Inferior parietal cortex (tissue), 1 donor: ENCODE results near the gene AKR1C3.
"Not testable (repeated sequence)": the region's sequence is repeated elsewhere in the genome, so short reads cannot be mapped to it uniquely, and the experiment has no call there.

Experiments used
- DNase-seq: peaks from one replicate; pipeline ENCODE4 v3.0.0-alpha.2; 2016; ENCODE audit errors: extremely low spot score

Gene AKR1C3

DNA sequence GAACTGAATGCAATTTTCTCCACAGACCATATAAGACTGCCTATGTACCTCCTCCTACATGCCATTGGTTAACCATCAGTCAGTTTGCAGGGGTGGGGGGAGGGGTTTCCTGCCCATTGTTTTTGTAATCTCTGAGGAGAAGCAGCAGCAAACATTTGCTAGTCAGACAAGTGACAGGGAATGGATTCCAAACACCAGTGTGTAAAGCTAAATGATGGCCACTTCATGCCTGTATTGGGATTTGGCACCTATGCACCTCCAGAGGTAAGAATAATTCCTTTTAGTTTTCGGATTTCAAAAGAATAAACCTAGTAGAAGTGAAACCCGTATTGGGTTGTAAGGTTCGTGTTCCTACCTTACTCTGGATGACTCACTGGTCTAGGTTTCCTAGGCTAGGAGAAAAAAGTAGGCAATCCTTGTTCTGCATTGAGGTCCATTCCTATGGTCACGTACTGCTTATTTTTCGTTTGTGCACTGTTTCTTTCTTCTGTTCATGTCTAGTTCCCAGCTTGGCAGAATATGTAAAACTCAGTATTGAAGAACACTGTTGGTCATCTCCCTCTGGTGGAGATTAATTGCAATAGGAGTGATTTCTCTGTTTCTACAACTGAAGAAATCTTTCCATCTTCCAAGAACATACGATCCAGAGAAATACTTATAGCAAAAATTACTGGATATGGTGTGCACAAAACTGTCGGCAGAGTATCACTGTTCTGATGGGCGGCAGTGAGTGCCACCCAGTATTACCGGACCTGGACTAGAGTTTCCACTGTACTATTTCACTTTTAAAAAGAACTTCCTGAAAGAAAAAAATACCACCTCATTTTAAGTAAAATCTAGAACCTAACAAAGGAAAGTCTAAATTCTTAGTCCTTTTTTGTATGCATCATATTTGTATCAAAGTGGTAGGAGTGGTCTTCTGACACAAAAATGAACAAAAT lies at the start of gene AKR1C3:
Gene AKR1C3, plus strand, starts transcription at position 150 of the 941 bp plus-strand sequence. Its CDS starts 31 bp downstream, at position 181.
- DNase-seq = peak; percentile 32

GRCh38 chr10:5045095-5045494 lies 49.1 kb upstream of the AKR1C3 start:
- no peak for DNase-seq

- no peak for DNase-seq
These were observed 47.8 kb upstream of the AKR1C3 start for GRCh38 chr10:5046410-5046809.

DNA sequence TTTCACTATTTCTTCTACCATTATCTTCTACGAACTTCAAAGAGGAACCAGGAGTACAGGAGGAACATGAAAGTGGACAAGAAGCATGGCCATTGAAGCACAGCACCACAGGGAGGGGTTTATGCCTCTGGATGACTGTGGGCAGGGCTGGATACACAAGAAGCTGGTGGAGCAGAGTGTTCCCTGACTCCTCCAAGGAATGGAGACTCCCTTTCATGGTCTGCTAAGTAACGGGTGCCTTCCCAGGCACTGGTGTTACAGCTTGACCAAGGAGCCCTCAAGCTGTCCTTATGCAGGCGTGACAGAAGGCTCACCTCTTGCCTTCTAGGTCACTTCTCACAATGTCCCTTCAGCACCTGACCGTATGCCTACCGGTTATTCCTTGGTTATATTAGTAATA lies 47.2 kb upstream of the AKR1C3 start:
- DNase-seq = not testable (repeated sequence)

DNA sequence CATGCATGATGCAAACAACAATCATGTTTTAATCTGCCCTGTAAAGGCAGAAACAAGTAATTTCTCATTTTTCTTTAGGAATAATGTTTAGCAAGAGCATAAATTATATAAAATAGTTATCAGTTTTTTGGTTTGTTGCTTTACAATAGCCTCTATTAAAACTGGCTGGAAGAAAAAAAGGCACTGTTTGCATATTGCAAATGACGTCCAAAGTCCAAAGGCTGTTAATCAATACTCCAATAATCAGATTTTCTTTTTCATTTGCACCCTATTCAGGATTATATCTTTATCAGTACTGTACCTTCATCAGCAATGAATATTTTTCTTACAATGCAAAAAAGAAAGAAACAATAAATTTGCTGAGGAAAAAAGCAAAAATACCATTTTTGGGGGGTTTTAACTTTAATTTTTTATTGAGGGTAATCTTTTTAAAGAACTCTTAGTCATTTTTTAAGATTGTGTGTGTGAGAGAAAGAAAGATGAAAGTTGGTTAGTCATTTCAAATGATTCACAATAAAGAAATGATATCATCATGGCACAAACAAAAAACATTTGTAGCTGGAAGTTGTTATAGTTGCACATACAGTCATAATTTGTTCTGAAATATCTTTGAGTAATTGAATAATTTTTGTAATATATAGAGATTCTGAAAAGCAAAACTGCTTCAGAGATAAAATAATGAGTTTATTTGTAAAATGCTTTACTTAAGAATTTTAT lies 46.1 kb upstream of the AKR1C3 start:
- DNase-seq = no peak

DNA sequence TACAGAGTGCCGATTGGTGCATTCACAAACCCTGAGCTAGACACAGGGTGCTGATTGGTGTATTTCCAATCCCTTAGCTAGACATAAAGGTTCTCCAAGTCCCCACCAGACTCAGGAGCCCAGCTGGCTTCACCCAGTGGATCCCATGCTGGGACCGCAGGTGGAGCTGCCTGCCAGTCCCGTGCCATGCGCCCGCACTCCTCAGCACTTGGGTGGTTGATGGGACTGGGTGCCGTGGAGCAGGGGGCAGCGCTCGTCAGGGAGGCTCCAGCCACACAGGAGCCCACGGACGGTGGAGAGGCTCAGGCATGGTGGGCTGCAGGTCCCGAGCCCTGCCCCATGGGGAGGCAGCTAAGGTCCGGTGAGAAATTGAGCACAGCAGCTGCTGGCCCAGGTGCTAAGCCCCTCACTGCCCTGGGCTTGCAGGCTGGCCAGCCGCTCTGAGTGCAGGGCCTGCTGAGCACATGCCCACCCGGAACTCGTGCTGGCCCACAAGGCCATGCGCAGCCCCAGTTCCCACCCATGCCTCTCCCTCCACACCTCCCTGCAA lies 41.2 kb upstream of the AKR1C3 start:
- not testable (repeated sequence) for DNase-seq

DNA sequence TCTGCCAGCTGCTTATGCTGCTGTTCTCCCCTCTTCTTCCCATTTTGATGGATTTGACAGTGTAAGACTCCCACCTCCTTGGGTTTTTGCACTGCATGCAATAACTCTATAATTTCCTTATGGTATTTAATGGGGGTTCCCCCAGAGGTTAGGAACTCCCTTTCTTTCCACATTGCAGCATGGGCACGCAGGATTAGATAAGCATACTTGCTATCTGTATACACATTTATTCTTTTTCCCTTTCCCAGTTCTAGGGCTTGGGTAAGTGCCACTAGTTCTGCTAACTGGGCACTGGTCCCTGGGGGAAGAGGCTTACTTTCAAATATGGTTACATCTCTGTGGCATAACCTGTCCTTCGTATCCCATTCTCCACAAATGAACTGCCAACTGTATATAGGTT lies 39.4 kb upstream of the AKR1C3 start:
- not testable (repeated sequence) for DNase-seq

DNA sequence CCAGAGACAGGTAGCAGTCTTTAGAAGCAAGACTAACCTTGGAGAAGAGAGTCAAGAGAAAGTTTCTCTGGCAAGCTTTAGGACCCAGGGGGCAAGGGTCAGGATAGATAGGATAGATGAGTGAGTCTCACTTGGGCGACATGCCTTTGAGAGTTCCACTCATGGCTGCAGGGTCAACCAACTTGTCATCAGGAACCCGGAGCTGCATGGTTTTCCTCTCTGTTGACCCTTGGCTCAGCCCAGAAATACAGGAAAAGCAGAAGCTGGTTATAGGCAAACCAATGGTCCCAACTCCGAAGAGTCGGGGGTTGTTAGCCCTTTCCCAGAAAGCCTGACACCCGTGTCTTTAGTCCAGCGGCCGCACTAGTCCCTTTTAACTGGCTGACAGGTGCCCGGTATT lies 34.9 kb upstream of the AKR1C3 start:
- DNase-seq = not testable (repeated sequence)

DNA sequence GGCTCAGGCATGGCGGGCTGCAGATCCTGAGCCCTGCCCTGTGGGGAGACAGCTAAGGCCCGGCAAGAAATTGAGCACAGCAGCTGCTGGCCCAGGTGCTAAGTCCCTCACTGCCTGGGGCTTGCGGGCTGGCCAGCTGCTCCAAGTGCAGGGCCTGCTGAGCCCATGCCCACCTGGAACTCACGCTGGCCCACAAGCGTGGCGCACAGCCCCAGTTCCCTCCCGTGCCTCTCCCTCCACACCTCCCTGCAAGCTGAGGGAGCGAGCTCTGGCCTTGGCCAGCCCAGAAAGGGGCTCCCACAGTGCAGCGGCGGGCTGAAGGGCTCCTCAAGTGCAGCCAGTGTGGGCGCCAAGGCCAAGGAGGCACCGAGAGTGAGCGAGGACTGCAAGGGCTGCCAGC lies 33.4 kb upstream of the AKR1C3 start:
- not testable (repeated sequence) for DNase-seq

GRCh38 chr10:5064656-5065055 lies 29.6 kb upstream of the AKR1C3 start:
- no peak for DNase-seq

GRCh38 chr10:5068274-5068984 lies 25.8 kb upstream of the AKR1C3 start:
- DNase-seq = no peak

GRCh38 chr10:5070648-5071410 lies 23.4 kb upstream of the AKR1C3 start:
- no peak for DNase-seq

DNA sequence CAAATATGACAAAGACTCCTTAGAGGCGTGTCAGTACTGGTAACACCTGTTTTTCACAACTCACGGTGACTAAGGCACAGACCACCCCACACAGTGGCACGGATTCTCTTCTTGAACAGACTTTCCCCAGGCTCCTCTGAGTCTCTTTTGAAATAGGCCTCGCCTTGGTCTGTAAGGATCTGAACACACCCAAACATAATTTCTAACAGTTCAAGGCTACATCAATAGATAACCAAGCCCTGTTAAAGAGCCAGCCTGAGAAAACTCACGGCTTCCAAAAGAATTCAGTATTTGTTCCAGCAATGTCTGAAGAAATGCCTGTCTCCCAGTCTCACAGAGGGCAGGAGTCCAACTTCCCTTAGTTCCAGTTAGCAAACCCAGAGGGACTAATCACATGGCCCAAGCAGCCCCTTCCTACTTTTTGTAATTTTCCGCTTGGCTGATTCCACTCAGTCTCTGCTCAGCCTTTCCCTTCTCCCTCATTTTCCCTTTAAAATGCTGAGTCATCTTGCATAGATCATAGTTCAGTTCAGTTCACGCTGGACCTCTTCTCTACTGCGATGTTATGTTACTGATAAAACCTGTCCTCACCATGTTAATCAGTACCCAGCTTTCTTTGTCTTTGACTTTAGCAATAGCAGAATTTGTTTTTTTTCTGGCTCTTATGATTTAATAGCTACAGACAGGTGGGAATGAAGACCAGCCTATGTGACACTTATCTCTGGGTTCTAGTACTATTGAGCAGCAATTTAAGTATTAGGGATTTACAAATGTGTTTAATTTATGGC lies 22.6 kb upstream of the AKR1C3 start:
- DNase-seq = peak; percentile 62

DNA sequence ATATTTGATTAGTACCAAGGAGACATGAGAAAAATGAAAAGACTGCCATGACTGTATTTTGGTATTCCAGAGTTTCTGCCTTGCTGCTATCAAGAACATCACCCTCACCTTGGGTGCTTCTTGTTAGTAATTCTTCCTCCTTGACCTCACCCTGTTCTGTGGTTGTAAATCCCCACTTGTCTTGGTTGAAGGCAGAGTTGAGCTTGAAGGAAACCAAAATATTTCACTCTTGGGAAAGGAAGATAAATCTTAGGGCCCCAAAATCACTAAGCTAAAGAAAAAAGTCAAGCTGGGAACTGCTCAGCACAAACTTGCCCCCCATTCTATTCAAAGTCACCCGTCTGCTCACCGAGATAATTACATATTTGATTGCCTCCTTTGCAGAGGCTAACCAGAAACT lies 20.6 kb upstream of the AKR1C3 start:
- DNase-seq = no peak

DNA sequence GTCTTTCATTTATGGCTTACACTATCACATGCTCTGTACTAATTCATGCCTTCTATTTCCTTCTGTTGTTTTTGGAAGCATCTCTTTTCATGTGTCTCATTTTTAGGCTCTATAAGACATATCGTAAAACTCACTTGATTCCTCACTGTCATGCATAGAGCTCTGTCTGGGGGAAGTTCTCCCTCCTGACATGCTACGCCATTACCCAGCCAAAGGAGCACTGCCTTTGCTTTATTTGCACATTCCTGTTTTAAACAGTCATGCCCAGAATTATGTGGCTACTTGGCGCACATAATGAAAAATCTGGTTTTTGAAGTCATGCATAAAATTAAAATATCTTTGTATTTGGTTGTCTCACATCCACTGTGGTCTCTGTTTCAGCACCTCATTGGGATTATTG lies 17.6 kb upstream of the AKR1C3 start:
- no peak for DNase-seq

DNA sequence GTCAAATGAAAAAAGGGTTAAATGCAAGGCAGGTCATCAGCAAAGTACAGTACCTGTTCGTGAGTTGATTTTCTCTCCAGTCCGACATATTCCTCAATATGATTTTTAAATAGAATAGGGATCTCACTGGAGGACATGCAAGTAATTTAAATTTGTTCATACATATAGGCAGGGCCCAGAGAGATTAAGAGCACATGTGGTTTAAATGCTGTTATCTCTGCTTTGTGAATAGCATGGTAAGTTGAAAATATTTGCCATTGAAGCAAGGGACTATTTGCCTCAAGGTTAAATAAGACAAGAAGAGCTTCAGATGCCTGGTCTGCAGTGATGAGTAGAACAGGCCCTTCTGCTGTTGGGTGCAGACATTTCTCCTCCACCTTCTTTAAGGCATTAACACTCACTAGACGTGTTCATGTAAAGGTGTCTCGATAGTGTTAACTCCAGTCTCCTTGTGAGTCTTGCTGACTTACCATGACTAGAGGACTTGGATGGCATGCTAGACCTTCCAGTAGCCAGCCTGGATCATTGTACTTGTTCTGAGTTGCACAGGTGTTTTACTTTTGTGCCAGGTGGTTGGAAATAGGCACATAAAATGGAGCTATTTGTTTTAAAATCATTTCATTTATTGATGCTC lies 15.6 kb upstream of the AKR1C3 start:
- no peak for DNase-seq

- no peak for DNase-seq
These were observed 14.8 kb upstream of the AKR1C3 start for GRCh38 chr10:5079306-5079830.

DNA sequence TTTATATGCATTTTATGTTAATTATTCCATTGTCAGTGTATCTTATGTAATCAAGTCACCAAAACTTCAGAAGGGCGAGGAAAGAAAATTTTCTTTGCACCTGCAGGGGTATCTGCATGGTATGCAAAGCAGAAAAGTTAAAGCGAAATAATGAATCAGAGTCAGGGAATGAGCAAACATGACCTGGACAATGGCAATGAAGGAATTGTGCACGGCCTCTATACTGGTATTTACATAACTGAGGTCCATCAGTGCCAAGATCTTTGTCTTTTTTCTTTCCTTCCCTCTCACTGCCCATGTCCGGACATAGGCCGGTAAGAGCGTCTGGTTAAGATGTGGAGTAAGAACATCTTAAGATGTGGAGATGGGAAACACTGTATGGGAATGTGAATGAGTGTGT lies 14.4 kb upstream of the AKR1C3 start:
- no peak for DNase-seq

GRCh38 chr10:5081091-5081490 lies 13.1 kb upstream of the AKR1C3 start:
- DNase-seq = no peak
